Measurements from ENCODE around the gene LY86. TPM values are rescaled to one million over a fixed set of nuclear protein-coding genes. Genes with fewer than 3 reads are reported as not detected.

The LY86 gene
- total and polyA plus RNA-seq, 12 donors, result 0.23 to 7.6 (median 0.91) TPM

GRCh38 chr6:6616656-6617055 lies 28.1 kb downstream of the LY86 start:
- intact Hi-C loops (cut with DNase I), result no loop called here
- Histone ChIP-seq H3K36me3 (no peaks in the 10 kb centered on the region), H3K4me1 (peaks cover 0 to 30% (median 4%) of the 10 kb centered on the region in 9 donors), H3K27ac (no peak overlapping the region), H3K9me3 (no peaks in the 10 kb centered on the region), H3K27me3 (no peaks in the 10 kb centered on the region), H3K4me3 (no peak overlapping the region)
- DNase-seq (no peak), ATAC-seq (no peak)
- TF ChIP-seq, protein P1, sequence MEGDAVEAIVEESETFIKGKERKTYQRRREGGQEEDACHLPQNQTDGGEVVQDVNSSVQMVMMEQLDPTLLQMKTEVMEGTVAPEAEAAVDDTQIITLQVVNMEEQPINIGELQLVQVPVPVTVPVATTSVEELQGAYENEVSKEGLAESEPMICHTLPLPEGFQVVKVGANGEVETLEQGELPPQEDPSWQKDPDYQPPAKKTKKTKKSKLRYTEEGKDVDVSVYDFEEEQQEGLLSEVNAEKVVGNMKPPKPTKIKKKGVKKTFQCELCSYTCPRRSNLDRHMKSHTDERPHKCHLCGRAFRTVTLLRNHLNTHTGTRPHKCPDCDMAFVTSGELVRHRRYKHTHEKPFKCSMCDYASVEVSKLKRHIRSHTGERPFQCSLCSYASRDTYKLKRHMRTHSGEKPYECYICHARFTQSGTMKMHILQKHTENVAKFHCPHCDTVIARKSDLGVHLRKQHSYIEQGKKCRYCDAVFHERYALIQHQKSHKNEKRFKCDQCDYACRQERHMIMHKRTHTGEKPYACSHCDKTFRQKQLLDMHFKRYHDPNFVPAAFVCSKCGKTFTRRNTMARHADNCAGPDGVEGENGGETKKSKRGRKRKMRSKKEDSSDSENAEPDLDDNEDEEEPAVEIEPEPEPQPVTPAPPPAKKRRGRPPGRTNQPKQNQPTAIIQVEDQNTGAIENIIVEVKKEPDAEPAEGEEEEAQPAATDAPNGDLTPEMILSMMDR (IDR thresholded peaks at IDR 0.05), result no peak
- WGBS, 2 donors, result 84 to 89% methylated on average over 7 of the region's 7 CpGs

DNA sequence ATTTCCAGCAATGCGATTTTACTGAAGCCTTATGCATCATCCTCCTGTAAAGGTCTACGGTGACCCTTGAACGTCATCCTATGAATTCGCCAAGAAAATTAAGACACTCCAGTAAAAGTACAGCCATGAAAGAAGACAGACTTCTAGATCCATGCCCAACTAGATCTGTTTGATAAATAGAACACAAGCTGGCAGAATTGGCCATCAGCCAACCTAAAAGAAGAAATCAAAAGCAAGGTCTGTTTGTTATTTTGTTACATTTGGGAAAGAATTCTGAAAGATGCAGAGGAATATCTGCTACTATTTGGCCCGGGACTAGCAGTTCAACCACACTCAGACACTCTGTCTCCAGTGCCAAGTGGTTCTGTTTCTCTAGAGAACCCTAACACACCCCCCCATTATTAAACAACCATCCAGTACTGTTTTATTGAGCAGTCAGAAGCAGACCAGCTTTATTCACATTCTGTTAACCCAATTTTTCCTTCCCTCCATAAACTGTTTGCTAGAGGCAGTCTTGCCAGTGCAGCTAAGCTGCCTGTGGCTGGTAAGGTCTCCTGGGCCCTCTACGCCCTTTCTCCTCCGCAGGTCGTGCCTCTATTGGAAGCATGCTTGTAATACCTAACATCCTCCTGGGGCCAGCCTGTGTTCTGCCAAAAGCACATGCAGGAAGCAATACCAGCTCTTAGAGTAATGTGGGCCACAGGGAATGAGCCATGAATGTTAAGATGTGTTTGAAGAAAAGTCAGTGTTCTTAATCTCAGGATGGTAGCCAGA lies 30.7 kb downstream of the LY86 start:
- H3K4me1 ChIP-seq, result peaks cover 0 to 44% (median 13%) of the 10 kb centered on the region in 9 donors
- H3K4me3 ChIP-seq, result no peak overlapping the region
- DNase-seq (no peak), ATAC-seq (no peak)
- TF ChIP-seq, protein P1 (IDR thresholded peaks at IDR 0.05), result no peak
- WGBS, 2 donors, result 88 to 91% methylated on average over 8 of the region's 8 CpGs
- H3K9me3 ChIP-seq, result no peaks in the 10 kb centered on the region
- no peaks in the 10 kb centered on the region for H3K36me3 ChIP-seq
- intact Hi-C loops (cut with DNase I), result no loop called here
- H3K27ac ChIP-seq, result peak overlapping the region in 1 of 10 donors; percentile 20
- H3K27me3 ChIP-seq, result no peaks in the 10 kb centered on the region

DNA sequence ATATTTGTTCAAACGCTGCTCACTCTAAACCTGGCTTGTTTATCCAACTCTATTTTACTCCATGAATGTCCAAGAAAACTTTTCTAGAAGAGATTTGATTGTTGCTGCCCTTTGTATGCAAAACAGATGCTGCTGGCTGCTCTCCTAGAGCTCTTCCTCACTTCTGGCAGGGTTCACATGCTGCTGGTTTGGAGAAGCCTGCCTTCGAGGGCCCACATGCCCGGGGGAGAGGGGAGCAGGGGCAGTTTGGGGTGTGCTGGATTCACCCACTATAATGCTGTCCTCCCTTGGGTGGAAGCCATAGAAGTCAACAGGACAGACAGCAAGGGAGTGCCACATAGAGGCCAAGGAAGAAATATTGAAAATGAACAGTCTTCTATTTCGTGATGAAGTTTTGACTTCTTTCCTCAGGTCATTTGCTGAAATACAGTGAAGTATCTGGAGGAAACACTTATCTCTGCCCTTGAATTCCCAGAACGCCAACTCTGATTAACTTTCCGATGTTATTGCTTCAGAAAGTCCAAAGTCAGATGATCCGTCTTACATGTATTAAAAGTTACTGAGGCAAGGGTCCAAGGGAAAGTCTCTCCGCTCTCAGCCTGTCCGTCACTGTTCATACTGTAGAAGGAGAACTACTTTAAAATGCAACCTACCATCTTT lies 32.4 kb downstream of the LY86 start:
- Histone ChIP-seq H3K4me3 (no peak overlapping the region), H3K9me3 (no peaks in the 10 kb centered on the region), H3K4me1 (peaks cover 0 to 45% (median 9%) of the 10 kb centered on the region in 9 donors), H3K36me3 (no peaks in the 10 kb centered on the region), H3K27ac (peak overlapping the region in 2 of 10 donors; percentile 54 to 64), H3K27me3 (no peaks in the 10 kb centered on the region)
- ATAC-seq (peak in 3 of 8 donors; percentile 11 to 51 (median 31)), DNase-seq (no peak)
- TF ChIP-seq, protein P1 (IDR thresholded peaks at IDR 0.05), result no peak
- WGBS, 2 donors, result 62 to 63% methylated on average over 9 of the region's 9 CpGs
- intact Hi-C loops (cut with DNase I), result no loop called here

DNA sequence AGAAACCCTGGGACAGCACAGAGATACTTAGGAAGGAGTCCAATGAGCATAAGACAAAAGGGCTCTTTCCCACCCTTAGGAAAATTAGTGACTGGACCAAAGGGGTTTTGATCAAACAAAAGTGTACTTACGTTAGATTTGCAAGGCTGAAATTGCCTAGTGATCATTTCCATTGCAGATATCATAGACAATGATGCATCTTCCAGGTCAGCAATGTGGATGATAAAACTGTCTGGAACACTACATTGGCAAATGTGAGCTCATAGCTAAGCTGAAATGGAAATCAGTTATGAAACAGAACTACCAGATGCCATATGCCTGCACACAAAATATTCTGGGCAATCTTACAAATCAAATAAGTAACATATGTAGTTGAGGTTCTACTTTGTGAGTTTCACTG lies 34.0 kb downstream of the LY86 start:
- ATAC-seq, result no peak
- intact Hi-C loops (cut with DNase I), result no loop called here
- H3K4me3 ChIP-seq, result no peak overlapping the region
- TF ChIP-seq, protein P1 (IDR thresholded peaks at IDR 0.05), result no peak
- peaks cover 0 to 60% (median 9%) of the 10 kb centered on the region in 9 donors for H3K4me1 ChIP-seq
- no peak overlapping the region for H3K27ac ChIP-seq
- H3K9me3 ChIP-seq, result no peaks in the 10 kb centered on the region
- no peak for DNase-seq
- H3K36me3 ChIP-seq, result no peaks in the 10 kb centered on the region
- H3K27me3 ChIP-seq, result no peaks in the 10 kb centered on the region
- 96 to 97% methylated on average over 1 of the region's 1 CpG for WGBS, 2 donors
